Esophagus muscularis mucosa (tissue), 4 donors: ENCODE data around the gene PARP1.

Source experiments
- EP300 ChIP-seq: sonication (generic); formaldehyde crosslinking; IDR thresholded peaks from one replicate; pipeline ENCODE4 v1.6.1; 2017; ENCODE audit warnings: antibody characterized with exemption
- POLR2AphosphoS5 ChIP-seq, 2 donors: sonication (generic); formaldehyde crosslinking; IDR thresholded peaks; one replicate each; pipeline ENCODE4 v1.6.1; 2017; ENCODE audit warnings: antibody characterized with exemption in 2 of 2
- TF ChIP-seq, protein P1 (sequence below), 3 experiments: fragments of 200-600 bp in 2 of 3; fragments of 450-650 bp in 1 of 3; sonication (generic) in 2 of 3; IDR thresholded peaks; one replicate each; pipeline ENCODE4 v1.5.1; 2017 to 2019; ENCODE audit warnings: antibody characterized with exemption in 3 of 3, mild to moderate bottlenecking in 2 of 3, moderate library complexity in 1 of 3

DNA sequence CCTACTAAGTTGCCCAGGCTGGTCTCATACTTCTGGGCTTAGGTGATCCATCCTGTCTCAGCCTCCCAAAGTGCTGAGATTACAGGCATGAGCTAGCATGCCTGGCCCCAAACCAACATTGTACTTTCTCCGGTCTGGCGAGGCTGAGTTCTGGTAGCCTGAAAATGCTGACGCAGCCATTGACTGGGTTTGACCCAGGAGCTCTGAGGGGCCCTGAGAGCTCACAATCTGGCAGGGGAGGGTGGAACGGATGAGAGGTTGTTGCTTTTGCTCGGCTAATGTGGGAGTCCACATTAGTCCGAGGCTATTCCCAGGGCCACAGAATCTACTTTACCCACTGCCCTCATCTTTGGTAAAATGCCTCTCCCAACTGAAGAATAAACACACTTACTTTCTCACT, 35.1 kb upstream of the PARP1 start:
- TF ChIP-seq, protein P1, sequence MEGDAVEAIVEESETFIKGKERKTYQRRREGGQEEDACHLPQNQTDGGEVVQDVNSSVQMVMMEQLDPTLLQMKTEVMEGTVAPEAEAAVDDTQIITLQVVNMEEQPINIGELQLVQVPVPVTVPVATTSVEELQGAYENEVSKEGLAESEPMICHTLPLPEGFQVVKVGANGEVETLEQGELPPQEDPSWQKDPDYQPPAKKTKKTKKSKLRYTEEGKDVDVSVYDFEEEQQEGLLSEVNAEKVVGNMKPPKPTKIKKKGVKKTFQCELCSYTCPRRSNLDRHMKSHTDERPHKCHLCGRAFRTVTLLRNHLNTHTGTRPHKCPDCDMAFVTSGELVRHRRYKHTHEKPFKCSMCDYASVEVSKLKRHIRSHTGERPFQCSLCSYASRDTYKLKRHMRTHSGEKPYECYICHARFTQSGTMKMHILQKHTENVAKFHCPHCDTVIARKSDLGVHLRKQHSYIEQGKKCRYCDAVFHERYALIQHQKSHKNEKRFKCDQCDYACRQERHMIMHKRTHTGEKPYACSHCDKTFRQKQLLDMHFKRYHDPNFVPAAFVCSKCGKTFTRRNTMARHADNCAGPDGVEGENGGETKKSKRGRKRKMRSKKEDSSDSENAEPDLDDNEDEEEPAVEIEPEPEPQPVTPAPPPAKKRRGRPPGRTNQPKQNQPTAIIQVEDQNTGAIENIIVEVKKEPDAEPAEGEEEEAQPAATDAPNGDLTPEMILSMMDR (IDR thresholded peaks at IDR 0.05): no peak
- no peak for TF ChIP-seq EP300
- no peak for TF ChIP-seq POLR2AphosphoS5 (IDR thresholded peaks at IDR 0.05)
